H1 (cell line): ENCODE data around the gene PLEKHG2. TPM values are rescaled to one million over a fixed set of nuclear protein-coding genes. Genes with fewer than 3 reads are reported as not detected.
A peak's percentile ranks its signal among the peaks of the same experiment; 100 is the strongest.

Experiments used
- BCL11A ChIP-seq, 2 experiments: IDR thresholded peaks; one replicate each; pipeline ENCODE4 v1.6.1; 2011; ENCODE audit warnings: low read depth in 2 of 2, low read length in 2 of 2, mild to moderate bottlenecking in 2 of 2
- CBX5 ChIP-seq: fragments of 300-800, 300-1000 bp; sonication (generic); IDR thresholded peaks from 2 replicates; pipeline ENCODE4 v1.7.1; 2016; ENCODE audit warnings: antibody characterized with exemption, low read length, low read depth
- CEBPB ChIP-seq: IDR thresholded peaks from 2 replicates; pipeline ENCODE4 v1.6.1; 2012; ENCODE audit warnings: low read depth, low read length
- CHD1 ChIP-seq: IDR thresholded peaks from 2 replicates; pipeline ENCODE4 v1.6.1; 2012; ENCODE audit warnings: low read depth, low read length, improper control_type of control experiment
- EP300 ChIP-seq, 2 experiments: IDR thresholded peaks; 1 replicate in 1 of 2; 2 replicates in 1 of 2; pipeline ENCODE4 v1.6.1; 2011 to 2012; ENCODE audit warnings: low read depth in 2 of 2, low read length in 2 of 2, mild to moderate bottlenecking in 2 of 2, borderline replicate concordance in 1 of 2, inconsistent platforms in 1 of 2, moderate library complexity in 1 of 2
- HDAC6 ChIP-seq: IDR thresholded peaks from one replicate; pipeline ENCODE4 v1.7.1; 2012; ENCODE audit warnings: low read depth, mild to moderate bottlenecking, inconsistent platforms, low read length, moderate library complexity
- JUN ChIP-seq: IDR thresholded peaks from 2 replicates; pipeline ENCODE4 v1.6.1; 2011; ENCODE audit warnings: low read depth, mild to moderate bottlenecking, improper control_type of control experiment, low read length
- JUND ChIP-seq: IDR thresholded peaks from 2 replicates; pipeline ENCODE4 v1.6.1; 2011; ENCODE audit warnings: mild to moderate bottlenecking, improper control_type of control experiment, low read length
- KDM5A ChIP-seq: fragments of 200-600 bp; IDR thresholded peaks from 2 replicates; pipeline ENCODE4 v1.7.1; 2012; ENCODE audit warnings: mild to moderate bottlenecking, low read length, inconsistent platforms, mixed read lengths
- MAFK ChIP-seq: IDR thresholded peaks from 2 replicates; pipeline ENCODE4 v1.6.1; 2012; ENCODE audit warnings: low read depth, mild to moderate bottlenecking, improper control_type of control experiment, low read length
- PHF8 ChIP-seq: fragments of 200-600 bp; sonication (generic); conservative IDR thresholded peaks from 2 replicates; pipeline ENCODE4 v1.7.1; 2012; ENCODE audit warnings: low read depth, mild to moderate bottlenecking, inconsistent platforms, low read length, moderate library complexity
- POLR2A ChIP-seq, 2 experiments: IDR thresholded peaks; 1 replicate in 1 of 2; 2 replicates in 1 of 2; pipeline ENCODE4 v1.6.1; 2011; ENCODE audit warnings: low read depth in 2 of 2, low read length in 2 of 2, mild to moderate bottlenecking in 2 of 2; ENCODE audit errors: control extremely low read depth in 1 of 2
- POLR2AphosphoS5 ChIP-seq: IDR thresholded peaks from 2 replicates; pipeline ENCODE4 v1.6.1; 2011; ENCODE audit warnings: low read depth, low read length
- RFX5 ChIP-seq: IDR thresholded peaks from 2 replicates; pipeline ENCODE4 v1.6.1; 2011; ENCODE audit warnings: low read depth, low read length, improper control_type of control experiment, borderline replicate concordance
- RXRA ChIP-seq: IDR thresholded peaks from 2 replicates; pipeline ENCODE4 v1.6.1; 2011; ENCODE audit warnings: low read depth, mild to moderate bottlenecking, low read length, moderate library complexity; ENCODE audit not compliant: insufficient read depth
- SAP30 ChIP-seq: fragments of 300-600 bp; sonication (generic); IDR thresholded peaks from 2 replicates; pipeline ENCODE4 v1.7.1; 2012; ENCODE audit warnings: low read length, moderate library complexity, mild to moderate bottlenecking, inconsistent platforms; ENCODE audit not compliant: insufficient read depth, insufficient replicate concordance
- SP2 ChIP-seq: IDR thresholded peaks from 2 replicates; pipeline ENCODE4 v1.6.1; 2012; ENCODE audit warnings: mild to moderate bottlenecking, low read length, inconsistent platforms
- SUZ12 ChIP-seq: fragments of 200-600 bp; sonication (generic); IDR thresholded peaks from 2 replicates; pipeline ENCODE4 v1.6.1; 2012; ENCODE audit warnings: mild to moderate bottlenecking, inconsistent platforms, low read length, moderate library complexity, mixed read lengths
- TAF1 ChIP-seq: IDR thresholded peaks from 2 replicates; pipeline ENCODE4 v1.6.1; 2011; ENCODE audit warnings: mild to moderate bottlenecking, low read depth, low read length
- ZNF274 ChIP-seq: IDR thresholded peaks from 2 replicates; pipeline ENCODE4 v1.7.0; 2012; ENCODE audit warnings: low read length, borderline replicate concordance; ENCODE audit errors: extremely low read depth
- polyA plus RNA-seq, 7 experiments: library from polyadenylated mRNA; depleted of rRNA in 3 of 7; stranded (reverse) in 5 of 7; unstranded in 2 of 7; fragments of >200 nt in 5 of 7; fragments of 200-250 nt in 2 of 7; gene quantifications; 1 replicate in 5 of 7; 2 replicates in 1 of 7; 4 replicates in 1 of 7; pipeline versions ENCODE4 v1.2.1 to v1.2.3, GENCODE V29; 2011 to 2013; ENCODE audit warnings: missing spikeins in 2 of 7, mixed read lengths in 2 of 7
- total RNA-seq: library from RNA; stranded (reverse); fragmentation: NEBNext Ultra II Directional; extraction: Animal tissue kit (Norgen Biotek cat#: 25700); gene quantifications from 2 replicates; pipeline ENCODE4 v1.2.1, GENCODE V29; 2021
- TF ChIP-seq, protein P1 (sequence below), 3 experiments: IDR thresholded peaks; 1 replicate in 2 of 3; 2 replicates in 1 of 3; pipeline versions ENCODE4 v1.5.1 to v1.6.1; 2011; ENCODE audit warnings: low read length in 3 of 3, mild to moderate bottlenecking in 3 of 3, inconsistent platforms in 2 of 3, low read depth in 1 of 3, moderate library complexity in 1 of 3; ENCODE audit not compliant: insufficient read depth in 1 of 3; ENCODE audit errors: control extremely low read depth in 1 of 3
- TF ChIP-seq, protein P2 (sequence below): IDR thresholded peaks from 2 replicates; pipeline ENCODE4 v1.6.1; 2012; ENCODE audit warnings: inconsistent platforms

Gene PLEKHG2
- total and polyA plus RNA-seq, 2 of the 8 experiments (the other 6 are each of a cell fraction or from before 2014, with no cell fraction given): 16.9 to 65.7 TPM

- TF ChIP-seq MAFK (no peak), SUZ12 (no peak), JUND (peak; percentile 97), PHF8 (peak; percentile 63), KDM5A (no peak), JUN (peak; percentile 75), RFX5 (no peak), CHD1 (no peak; the same call in 1 of the 2 replicates), POLR2A (IDR thresholded peaks at IDR 0.05; ENCODE audit: control extremely low read depth in 1 of 2, low read depth in 2 of 2, low read length in 2 of 2) (peak; percentile 55 to 96; a peak in 2 of 3 replicates), BCL11A (IDR thresholded peaks at IDR 0.05; ENCODE audit: low read depth in 2 of 2, low read length in 2 of 2) (no peak), SAP30 (no peak), SP2 (no peak), POLR2AphosphoS5 (peak; percentile 87), EP300 (IDR thresholded peaks at IDR 0.05; ENCODE audit: borderline replicate concordance in 1 of 2, low read depth in 2 of 2, low read length in 2 of 2) (no peak), HDAC6 (no peak), TAF1 (peak; percentile 78; the same call in 1 of the 2 replicates), CEBPB (no peak), ZNF274 (no peak), CBX5 (no peak), RXRA (no peak)
- TF ChIP-seq, protein P1, sequence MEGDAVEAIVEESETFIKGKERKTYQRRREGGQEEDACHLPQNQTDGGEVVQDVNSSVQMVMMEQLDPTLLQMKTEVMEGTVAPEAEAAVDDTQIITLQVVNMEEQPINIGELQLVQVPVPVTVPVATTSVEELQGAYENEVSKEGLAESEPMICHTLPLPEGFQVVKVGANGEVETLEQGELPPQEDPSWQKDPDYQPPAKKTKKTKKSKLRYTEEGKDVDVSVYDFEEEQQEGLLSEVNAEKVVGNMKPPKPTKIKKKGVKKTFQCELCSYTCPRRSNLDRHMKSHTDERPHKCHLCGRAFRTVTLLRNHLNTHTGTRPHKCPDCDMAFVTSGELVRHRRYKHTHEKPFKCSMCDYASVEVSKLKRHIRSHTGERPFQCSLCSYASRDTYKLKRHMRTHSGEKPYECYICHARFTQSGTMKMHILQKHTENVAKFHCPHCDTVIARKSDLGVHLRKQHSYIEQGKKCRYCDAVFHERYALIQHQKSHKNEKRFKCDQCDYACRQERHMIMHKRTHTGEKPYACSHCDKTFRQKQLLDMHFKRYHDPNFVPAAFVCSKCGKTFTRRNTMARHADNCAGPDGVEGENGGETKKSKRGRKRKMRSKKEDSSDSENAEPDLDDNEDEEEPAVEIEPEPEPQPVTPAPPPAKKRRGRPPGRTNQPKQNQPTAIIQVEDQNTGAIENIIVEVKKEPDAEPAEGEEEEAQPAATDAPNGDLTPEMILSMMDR (IDR thresholded peaks at IDR 0.05; ENCODE audit: control extremely low read depth in 1 of 3, insufficient read depth in 1 of 3, low read depth in 1 of 3, low read length in 3 of 3): no peak
- TF ChIP-seq, protein P2, sequence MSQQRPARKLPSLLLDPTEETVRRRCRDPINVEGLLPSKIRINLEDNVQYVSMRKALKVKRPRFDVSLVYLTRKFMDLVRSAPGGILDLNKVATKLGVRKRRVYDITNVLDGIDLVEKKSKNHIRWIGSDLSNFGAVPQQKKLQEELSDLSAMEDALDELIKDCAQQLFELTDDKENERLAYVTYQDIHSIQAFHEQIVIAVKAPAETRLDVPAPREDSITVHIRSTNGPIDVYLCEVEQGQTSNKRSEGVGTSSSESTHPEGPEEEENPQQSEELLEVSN: 0 out of 2 replicates have a peak, but pooled peaks have one; percentile 20
These were observed 3.1 kb upstream of the PLEKHG2 start (continued) for GRCh38 chr19:39409208-39410016.
